ENCODE results near the gene SLC34A3.

DNA sequence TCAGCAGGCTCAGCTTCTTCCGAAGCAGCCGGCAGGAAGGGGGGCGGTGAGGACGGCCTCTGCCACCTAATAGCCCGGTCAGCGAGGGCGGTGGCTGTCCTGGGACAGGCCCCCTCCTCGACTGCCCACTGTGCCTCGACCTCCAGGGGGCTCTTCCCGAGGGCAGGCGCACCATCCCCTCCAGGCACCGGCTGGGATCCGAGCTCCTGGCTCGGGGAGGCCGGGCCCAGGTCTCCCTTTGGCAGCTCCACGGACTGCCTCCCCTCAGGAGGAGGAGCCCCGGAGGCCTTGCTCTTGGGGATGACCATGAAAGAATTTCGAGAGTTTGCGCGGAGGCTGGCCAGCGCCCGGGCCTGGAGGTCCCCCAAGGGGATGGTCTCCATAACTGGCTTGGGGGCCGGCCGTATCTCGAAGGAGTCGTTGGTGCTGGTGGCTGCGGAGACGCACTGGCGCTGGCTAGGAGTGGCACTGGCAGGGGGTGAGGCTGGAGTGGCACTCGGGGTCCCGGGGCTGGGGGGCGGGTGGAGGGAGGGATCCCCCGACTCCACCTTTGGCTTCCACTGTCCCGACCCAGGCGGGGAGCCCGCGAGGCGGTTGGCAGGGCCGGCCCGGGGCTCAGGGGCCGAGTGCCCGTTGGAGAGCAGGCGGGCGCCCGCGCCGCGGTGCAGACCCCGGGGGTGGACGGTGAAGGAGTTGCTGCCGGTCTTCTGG, 31.1 kb upstream of the SLC34A3 start:
- TF ChIP-seq EZH2 (IDR thresholded peaks at IDR 0.05) (no peak), CTCF (IDR thresholded peaks at IDR 0.05) (no peak), EZH2phosphoT487 (IDR thresholded peaks at IDR 0.05) (no peak)

All from neural progenitor cell (in vitro differentiated cells).